HFFc6 (cell line): ENCODE measurements around the gene ADAT3. TPM values are rescaled to one million over a fixed set of nuclear protein-coding genes. Genes with fewer than 3 reads are reported as not detected.

Source experiments
- DNase-seq: peaks from one replicate; pipeline ENCODE4 v3.0.0-alpha.2; 2018
- H3K27ac Mint-ChIP-seq: 2 replicates; pipeline ENCODE4 v1.8.0; 2020; ENCODE audit warnings: mild to moderate bottlenecking, mixed read lengths
- H3K27me3 Mint-ChIP-seq: 2 replicates; pipeline ENCODE4 v1.8.0; 2021; ENCODE audit warnings: mild to moderate bottlenecking, moderate library complexity, mixed read lengths; ENCODE audit not compliant: insufficient read depth
- H3K36me3 Mint-ChIP-seq: 2 replicates; pipeline ENCODE4 v1.8.0; 2021; ENCODE audit warnings: low read depth, mixed read lengths
- H3K4me1 Mint-ChIP-seq: 2 replicates; pipeline ENCODE4 v1.8.0; 2020; ENCODE audit warnings: low read depth, mixed read lengths
- H3K4me3 Mint-ChIP-seq: 2 replicates; pipeline ENCODE4 v1.8.0; 2020; ENCODE audit warnings: mild to moderate bottlenecking, moderate library complexity, mixed read lengths
- H3K9me3 Mint-ChIP-seq: 2 replicates; pipeline ENCODE4 v1.8.0; 2020; ENCODE audit warnings: mild to moderate bottlenecking, mixed read lengths
- CTCF ChIP-seq: fragments of 200-600 bp; sonication (generic); IDR thresholded peaks from 2 replicates; pipeline ENCODE4 v1.5.0; 2021; ENCODE audit warnings: antibody characterized with exemption, mild to moderate bottlenecking
- total RNA-seq, 6 experiments: library from RNA; stranded (reverse); fragmentation: NEBNext Ultra II Directional; extraction: Animal tissue kit (Norgen Biotek cat#: 25700); gene quantifications; 2 replicates in 1 of 6; 3 replicates in 5 of 6; pipeline ENCODE4 v1.2.3, GENCODE V29; 2021

Gene ADAT3
- total RNA-seq, 6 experiments from 2014 or later, result 2.3 to 4.2 (median 3.0) TPM

- no peaks in the 10 kb centered on the region for H3K4me1 Mint-ChIP-seq
- no peak overlapping the region for H3K4me3 Mint-ChIP-seq
- H3K36me3 Mint-ChIP-seq, result peaks cover 10% of the 10 kb centered on the region; the same call in 1 of the 2 replicates
- no peak for TF ChIP-seq CTCF
- H3K9me3 Mint-ChIP-seq, result no peaks in the 10 kb centered on the region
- H3K27me3 Mint-ChIP-seq, result peaks cover 2% of the 10 kb centered on the region; the same call in 1 of the 2 replicates
- no peak overlapping the region for H3K27ac Mint-ChIP-seq
- DNase-seq, result no peak
Observed at GRCh38 chr19:1920644-1921043, 15.4 kb downstream of the ADAT3 start.

- no peaks in the 10 kb centered on the region for H3K4me1 Mint-ChIP-seq
- no peak for TF ChIP-seq CTCF
- H3K27me3 Mint-ChIP-seq, result peaks cover 2% of the 10 kb centered on the region; the same call in 1 of the 2 replicates
- no peak for DNase-seq
- H3K27ac Mint-ChIP-seq, result no peak overlapping the region
- H3K4me3 Mint-ChIP-seq, result no peak overlapping the region
- no peaks in the 10 kb centered on the region for H3K9me3 Mint-ChIP-seq
- peaks cover 10% of the 10 kb centered on the region; the same call in 1 of the 2 replicates for H3K36me3 Mint-ChIP-seq
Observed at GRCh38 chr19:1921326-1921725, 16.1 kb downstream of the ADAT3 start.

DNA sequence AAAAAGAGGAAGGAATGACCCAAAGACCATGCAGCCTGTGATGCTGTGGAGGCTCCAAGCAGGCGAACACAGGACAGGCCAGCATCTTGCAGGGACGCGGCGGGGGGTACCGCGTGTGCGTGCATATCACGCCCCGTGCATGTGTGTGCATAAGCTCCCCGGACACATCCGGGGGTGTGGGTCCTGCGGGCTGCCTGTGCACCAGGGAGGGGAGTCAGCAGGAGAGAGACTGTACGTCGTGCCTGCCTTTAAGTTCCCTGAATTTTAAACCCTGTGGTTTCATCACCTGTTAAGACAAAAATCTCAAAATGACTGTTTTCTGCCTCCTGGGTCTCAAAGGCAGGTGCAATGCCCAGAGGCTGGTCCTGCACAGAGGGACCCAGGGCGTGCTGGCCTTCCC lies 16.6 kb downstream of the ADAT3 start:
- no peak for TF ChIP-seq CTCF
- H3K36me3 Mint-ChIP-seq, result peaks cover 10% of the 10 kb centered on the region; the same call in 1 of the 2 replicates
- no peak for DNase-seq
- H3K9me3 Mint-ChIP-seq, result no peaks in the 10 kb centered on the region
- H3K27me3 Mint-ChIP-seq, result peaks cover 2% of the 10 kb centered on the region; the same call in 1 of the 2 replicates
- H3K4me1 Mint-ChIP-seq, result no peaks in the 10 kb centered on the region
- no peak overlapping the region for H3K27ac Mint-ChIP-seq
- no peak overlapping the region for H3K4me3 Mint-ChIP-seq

- Mint-ChIP-seq H3K27ac (no peak overlapping the region), H3K4me3 (no peak overlapping the region), H3K27me3 (peaks cover 2% of the 10 kb centered on the region; the same call in 1 of the 2 replicates), H3K36me3 (peaks cover 10% of the 10 kb centered on the region; the same call in 1 of the 2 replicates), H3K9me3 (no peaks in the 10 kb centered on the region), H3K4me1 (no peaks in the 10 kb centered on the region)
- DNase-seq, result no peak
- TF ChIP-seq CTCF, result no peak
Observed at GRCh38 chr19:1922803-1923202, 17.6 kb downstream of the ADAT3 start.

- Mint-ChIP-seq H3K27me3 (no peaks in the 10 kb centered on the region), H3K4me1 (no peaks in the 10 kb centered on the region), H3K36me3 (peaks cover 10% of the 10 kb centered on the region; the same call in 1 of the 2 replicates), H3K27ac (no peak overlapping the region), H3K4me3 (no peak overlapping the region), H3K9me3 (no peaks in the 10 kb centered on the region)
- TF ChIP-seq CTCF, result no peak
- no peak for DNase-seq
Observed at GRCh38 chr19:1923319-1923718, 18.1 kb downstream of the ADAT3 start.
